MCF 10A (cell line): ENCODE data around the gene PLA2G4F. TPM values are rescaled to one million over a fixed set of nuclear protein-coding genes. Genes with fewer than 3 reads are reported as not detected.

ENCODE experiments used
- BruUV-seq: library from RNA; stranded (reverse); fragments of 400-500 nt; replicated peaks from 2 replicates; lab custom pipeline; 2021; lab: Mats Ljungman, UMichigan
- CTCF ChIA-PET: fragments of 300-600 bp; sonication (Branson Sonifier 250); formaldehyde crosslinking; extraction: SDS; loops from one replicate; lab custom pipeline; 2021; ENCODE audit warnings: antibody characterized with exemption, inconsistent platforms; lab: Yijun Ruan, JAX
- POLR2A ChIA-PET: fragments of 300-600, 350-650 bp; sonication (Branson Sonifier 250); formaldehyde crosslinking; extraction: SDS; loops from one replicate; lab custom pipeline; 2020; ENCODE audit warnings: antibody characterized with exemption, inconsistent platforms; lab: Yijun Ruan, JAX
- DNase-seq: peaks from one replicate; pipeline ENCODE4 v3.0.0-alpha.2; 2018; ENCODE audit not compliant: unreplicated experiment
- H3K27ac Mint-ChIP-seq: one replicate; pipeline ENCODE4 v1.8.0; 2022; ENCODE audit warnings: mild to moderate bottlenecking, low read depth, mixed read lengths; ENCODE audit not compliant: unreplicated experiment
- H3K27me3 Mint-ChIP-seq: one replicate; pipeline ENCODE4 v1.8.0; 2022; ENCODE audit warnings: mixed read lengths; ENCODE audit not compliant: insufficient read depth, unreplicated experiment
- H3K36me3 Mint-ChIP-seq: one replicate; pipeline ENCODE4 v1.8.0; 2022; ENCODE audit warnings: mild to moderate bottlenecking, moderate library complexity, mixed read lengths; ENCODE audit not compliant: insufficient read depth, unreplicated experiment
- H3K4me1 Mint-ChIP-seq: one replicate; pipeline ENCODE4 v1.8.0; 2022; ENCODE audit warnings: mixed read lengths; ENCODE audit not compliant: insufficient read depth, unreplicated experiment
- H3K4me3 Mint-ChIP-seq: one replicate; pipeline ENCODE4 v1.8.0; 2022; ENCODE audit warnings: mild to moderate bottlenecking, moderate library complexity, mixed read lengths; ENCODE audit not compliant: unreplicated experiment
- H3K9me3 Mint-ChIP-seq: one replicate; pipeline ENCODE4 v1.8.0; 2022; ENCODE audit warnings: mixed read lengths; ENCODE audit not compliant: unreplicated experiment
- CTCF ChIP-seq: fragments of 200-600 bp; IDR thresholded peaks from one replicate; pipeline ENCODE4 v1.8.0; 2022; ENCODE audit warnings: antibody characterized with exemption, mild to moderate bottlenecking; ENCODE audit not compliant: unreplicated experiment
- intact Hi-C: fragments of 100-400 bp; cut with micrococcal nuclease; formaldehyde crosslinking; loops from 2 replicates; pipeline ENCODE4 v1.14.1; 2022
- total RNA-seq: library from RNA; stranded (reverse); gene quantifications from 2 replicates; pipeline ENCODE4 v1.2.3, GENCODE V29; 2022

Gene PLA2G4F
- total RNA-seq, 1 experiment from 2014 or later = 0.30 TPM

GRCh38 chr15:42154212-42154941 is 2.1 kb downstream of the PLA2G4F start:
- Mint-ChIP-seq H3K9me3 (no peaks in the 10 kb centered on the region), H3K36me3 (peaks cover 7% of the 10 kb centered on the region), H3K27me3 (no peaks in the 10 kb centered on the region), H3K4me1 (peaks cover 32% of the 10 kb centered on the region), H3K4me3 (no peak overlapping the region), H3K27ac (no peak overlapping the region)
- POLR2A ChIA-PET = interaction anchor here (0.5 to 1.0 kb wide), 3 partner anchors 10 to 239 kb away, joined by 3 read pairs; no protein-coding TSS in a partner anchor
- no TSS peak for BruUV-seq
- TF ChIP-seq CTCF = no peak
- intact Hi-C loops = no loop called here
- CTCF ChIA-PET = interaction anchor here (0.6 to 1.6 kb wide), 4 partner anchors 11 to 165 kb away, joined by 3 to 6 read pairs (median 4); no protein-coding TSS in a partner anchor
- DNase-seq = peak; percentile 12

- BruUV-seq = no TSS peak
- peaks cover 7% of the 10 kb centered on the region for H3K36me3 Mint-ChIP-seq
- DNase-seq = no peak
- no peak overlapping the region for H3K4me3 Mint-ChIP-seq
- peaks cover 31% of the 10 kb centered on the region for H3K4me1 Mint-ChIP-seq
- no peaks in the 10 kb centered on the region for H3K9me3 Mint-ChIP-seq
- no peak for TF ChIP-seq CTCF
- no peaks in the 10 kb centered on the region for H3K27me3 Mint-ChIP-seq
- CTCF ChIA-PET = interaction anchor here (0.6 to 1.6 kb wide), 4 partner anchors 69 to 164 kb away, joined by 3 to 6 read pairs (median 4); no protein-coding TSS in a partner anchor
- intact Hi-C loops = no loop called here
- H3K27ac Mint-ChIP-seq = no peak overlapping the region
- POLR2A ChIA-PET = interaction anchor here (0.7 to 1.0 kb wide), 2 partner anchors 16 to 19 kb away, joined by 3 read pairs; no protein-coding TSS in a partner anchor
Measured at GRCh38 chr15:42153874-42154211, 2.6 kb downstream of the PLA2G4F start.

- TF ChIP-seq CTCF = no peak
- Mint-ChIP-seq H3K27ac (peak overlapping the region; percentile 63), H3K36me3 (no peaks in the 10 kb centered on the region), H3K27me3 (no peaks in the 10 kb centered on the region), H3K4me3 (no peak overlapping the region), H3K9me3 (no peaks in the 10 kb centered on the region), H3K4me1 (peaks cover 24% of the 10 kb centered on the region)
- no TSS peak for BruUV-seq
- ChIA-PET POLR2A (interaction anchor here (0.6 to 1.6 kb wide), 4 partner anchors 11 to 209 kb away, joined by 3 read pairs; no protein-coding TSS in a partner anchor), CTCF (interaction anchor here (0.6 to 1.6 kb wide), 3 partner anchors 69 to 163 kb away, joined by 3 to 6 read pairs (median 5); no protein-coding TSS in a partner anchor)
- no peak for DNase-seq
- intact Hi-C loops = no loop called here
Measured at GRCh38 chr15:42152921-42153698, 3.3 kb downstream of the PLA2G4F start.
